Measurements from ENCODE around the gene OPA1. TPM values are rescaled to one million over a fixed set of nuclear protein-coding genes. Genes with fewer than 3 reads are reported as not detected.

OPA1 gene
- total RNA-seq, 3 donors from 2014 or later = 65.7 to 79.7 (median 72.8) TPM

DNA sequence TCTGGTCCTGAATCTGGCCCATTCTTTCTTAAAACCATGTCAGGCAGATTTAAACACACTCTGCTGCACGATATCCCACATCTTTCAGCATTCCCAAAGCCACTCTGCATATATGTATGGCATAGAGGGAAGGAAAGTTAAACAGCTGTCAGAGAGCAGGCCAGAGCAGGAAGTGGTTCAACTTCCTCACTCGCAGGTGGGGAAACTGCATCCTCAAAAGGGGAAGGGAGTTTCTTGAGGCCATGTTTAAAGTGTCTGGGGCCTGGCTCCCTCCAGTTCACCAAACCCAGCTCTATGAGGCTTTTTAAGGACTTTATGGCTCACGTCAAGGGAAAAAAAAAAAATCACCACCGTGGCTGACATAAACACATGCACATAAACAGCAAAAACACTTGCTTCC lies 123.1 kb downstream of the OPA1 start:
- peaks cover 8% of the 10 kb centered on the region for H3K4me1 Mint-ChIP-seq (ENCODE audit: low read depth)
- DNase-seq = no peak
- H3K9me3 Mint-ChIP-seq = peaks cover 7% of the 10 kb centered on the region
- no peaks in the 10 kb centered on the region for H3K27me3 Mint-ChIP-seq (ENCODE audit: low read depth)
- peaks cover 7% of the 10 kb centered on the region for H3K36me3 Mint-ChIP-seq (ENCODE audit: insufficient read depth)
- H3K4me3 Mint-ChIP-seq = no peak overlapping the region
- ATAC-seq = no peak

- Mint-ChIP-seq H3K4me3 (no peak overlapping the region), H3K4me1 (ENCODE audit: low read depth) (peaks cover 8% of the 10 kb centered on the region), H3K36me3 (ENCODE audit: insufficient read depth) (no peaks in the 10 kb centered on the region), H3K9me3 (no peaks in the 10 kb centered on the region), H3K27me3 (ENCODE audit: low read depth) (peaks cover 2% of the 10 kb centered on the region)
- DNase-seq (no peak), ATAC-seq (no peak)
Observed at GRCh38 chr3:193719735-193720134, 126.7 kb downstream of the OPA1 start.

- Mint-ChIP-seq H3K4me3 (no peak overlapping the region), H3K9me3 (no peaks in the 10 kb centered on the region), H3K36me3 (ENCODE audit: insufficient read depth) (no peaks in the 10 kb centered on the region), H3K27me3 (ENCODE audit: low read depth) (peaks cover 2% of the 10 kb centered on the region), H3K4me1 (ENCODE audit: low read depth) (peaks cover 8% of the 10 kb centered on the region)
- DNase-seq = no peak
- ATAC-seq = no peak
Observed at GRCh38 chr3:193720169-193720568, 127.2 kb downstream of the OPA1 start.

- DNase-seq (no peak), ATAC-seq (no peak)
- Mint-ChIP-seq H3K9me3 (no peaks in the 10 kb centered on the region), H3K36me3 (ENCODE audit: insufficient read depth) (no peaks in the 10 kb centered on the region), H3K4me1 (ENCODE audit: low read depth) (no peaks in the 10 kb centered on the region), H3K27me3 (ENCODE audit: low read depth) (peaks cover 2% of the 10 kb centered on the region), H3K4me3 (no peak overlapping the region)
Observed at GRCh38 chr3:193722566-193722965, 129.6 kb downstream of the OPA1 start.

GRCh38 chr3:193727089-193727488 lies 134.1 kb downstream of the OPA1 start:
- DNase-seq (no peak), ATAC-seq (no peak)
- Mint-ChIP-seq H3K4me3 (no peak overlapping the region), H3K36me3 (ENCODE audit: insufficient read depth) (no peaks in the 10 kb centered on the region), H3K9me3 (no peaks in the 10 kb centered on the region), H3K4me1 (ENCODE audit: low read depth) (no peaks in the 10 kb centered on the region), H3K27me3 (ENCODE audit: low read depth) (peaks cover 2% of the 10 kb centered on the region)

DNA sequence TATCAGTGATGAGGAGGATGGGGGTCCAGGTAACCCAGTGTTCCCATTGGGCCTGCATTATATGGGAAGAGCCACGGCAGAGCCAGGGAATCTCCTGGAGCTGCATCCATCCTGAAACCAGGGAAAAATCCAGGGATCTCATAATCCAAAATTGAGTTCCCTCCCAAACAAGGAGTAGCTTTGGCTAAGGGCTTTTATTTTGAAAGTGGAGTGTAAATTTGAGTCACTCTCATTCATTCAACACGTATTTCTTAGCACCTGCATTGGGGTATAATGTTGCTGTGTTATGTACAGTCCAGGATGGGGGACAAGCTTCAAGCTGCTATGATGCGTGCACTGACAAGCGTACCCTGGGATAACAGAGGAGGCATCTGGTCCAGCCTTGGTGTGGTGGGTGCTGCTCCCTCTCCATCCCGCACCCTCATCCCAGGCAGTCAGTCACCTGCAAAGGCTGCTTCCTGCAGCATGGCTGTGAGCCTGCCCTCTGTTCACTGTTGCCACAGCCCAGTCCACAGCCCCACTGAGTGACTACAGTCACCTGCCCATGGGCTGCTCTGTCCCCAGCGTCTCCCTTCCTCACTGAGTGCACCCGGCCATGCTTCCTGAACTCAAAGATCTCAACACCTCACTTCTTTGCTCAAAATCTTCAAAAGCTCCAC lies 135.6 kb downstream of the OPA1 start:
- H3K4me1 Mint-ChIP-seq (ENCODE audit: low read depth) = no peaks in the 10 kb centered on the region
- DNase-seq (no peak), ATAC-seq (no peak)
- H3K27me3 Mint-ChIP-seq (ENCODE audit: low read depth) = no peaks in the 10 kb centered on the region
- H3K36me3 Mint-ChIP-seq (ENCODE audit: insufficient read depth) = no peaks in the 10 kb centered on the region
- H3K4me3 Mint-ChIP-seq = no peak overlapping the region
- H3K9me3 Mint-ChIP-seq = no peaks in the 10 kb centered on the region

DNA sequence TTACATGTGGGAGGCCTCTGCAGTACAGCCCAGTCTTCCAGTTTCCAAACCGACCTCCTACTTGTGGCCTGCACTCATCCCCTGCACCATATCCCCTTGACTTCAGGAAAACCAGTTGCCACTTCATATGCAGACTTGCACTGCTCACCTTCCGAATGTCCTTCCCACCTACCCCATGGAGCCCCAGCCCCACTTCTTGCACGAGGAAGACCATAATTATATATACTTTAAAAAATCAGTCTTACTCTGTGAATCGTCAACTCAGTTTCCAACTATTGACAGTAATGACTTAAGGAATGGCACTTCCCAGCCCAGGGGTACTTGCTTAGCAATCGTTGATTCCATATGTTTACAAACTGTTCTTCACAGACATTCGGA lies 136.1 kb downstream of the OPA1 start:
- Mint-ChIP-seq H3K9me3 (no peaks in the 10 kb centered on the region), H3K36me3 (ENCODE audit: insufficient read depth) (no peaks in the 10 kb centered on the region), H3K4me3 (no peak overlapping the region), H3K4me1 (ENCODE audit: low read depth) (no peaks in the 10 kb centered on the region), H3K27me3 (ENCODE audit: low read depth) (no peaks in the 10 kb centered on the region)
- DNase-seq (no peak), ATAC-seq (no peak)

DNA sequence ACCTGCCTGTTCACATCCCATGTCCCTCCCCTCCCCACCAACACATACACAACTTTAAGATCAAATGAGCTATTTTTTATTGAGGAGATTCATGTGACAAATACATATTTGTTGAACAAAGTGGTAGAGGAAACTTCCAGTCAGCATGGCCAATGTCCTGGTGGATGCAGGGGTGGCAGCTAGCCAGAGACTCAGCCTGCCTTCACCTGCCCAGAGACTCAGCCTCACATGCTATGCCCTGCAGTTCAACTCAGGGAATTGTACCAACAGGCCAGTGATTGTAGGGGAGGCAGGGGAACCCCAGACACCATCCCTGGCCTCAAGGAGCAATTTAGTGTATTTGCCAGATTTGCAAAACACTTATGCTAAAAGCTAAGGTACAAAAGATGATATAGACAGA lies 136.6 kb downstream of the OPA1 start:
- H3K4me1 Mint-ChIP-seq (ENCODE audit: low read depth) = no peaks in the 10 kb centered on the region
- ATAC-seq (no peak), DNase-seq (no peak)
- no peaks in the 10 kb centered on the region for H3K36me3 Mint-ChIP-seq (ENCODE audit: insufficient read depth)
- H3K4me3 Mint-ChIP-seq = no peak overlapping the region
- H3K27me3 Mint-ChIP-seq (ENCODE audit: low read depth) = no peaks in the 10 kb centered on the region
- H3K9me3 Mint-ChIP-seq = no peaks in the 10 kb centered on the region

GRCh38 chr3:193730511-193730910 lies 137.5 kb downstream of the OPA1 start:
- H3K27me3 Mint-ChIP-seq (ENCODE audit: low read depth) = no peaks in the 10 kb centered on the region

DNA sequence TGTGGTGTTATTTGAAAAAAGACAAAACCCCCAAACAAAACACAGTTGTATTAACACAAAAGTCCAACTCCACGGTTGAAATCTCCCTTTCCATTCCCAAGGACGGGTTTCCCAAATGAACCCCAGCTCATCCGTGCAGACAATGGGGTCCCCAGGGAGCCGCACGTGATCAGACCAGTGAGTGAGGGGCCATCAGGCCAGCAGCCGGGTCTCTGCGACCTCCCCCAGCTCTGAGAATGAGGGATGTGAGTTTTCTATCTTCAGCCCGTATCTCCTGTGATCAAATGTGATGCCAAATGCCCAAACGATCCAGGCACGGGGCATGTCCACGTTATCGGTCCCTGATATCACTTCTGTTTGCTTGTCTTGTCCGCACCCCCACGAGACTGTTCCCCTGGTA lies 138.0 kb downstream of the OPA1 start:
- DNase-seq (no peak), ATAC-seq (no peak)
- H3K27me3 Mint-ChIP-seq (ENCODE audit: low read depth) = no peaks in the 10 kb centered on the region
- no peaks in the 10 kb centered on the region for H3K9me3 Mint-ChIP-seq
- H3K4me3 Mint-ChIP-seq = no peak overlapping the region
- H3K4me1 Mint-ChIP-seq (ENCODE audit: low read depth) = no peaks in the 10 kb centered on the region
- H3K36me3 Mint-ChIP-seq (ENCODE audit: insufficient read depth) = no peaks in the 10 kb centered on the region

More at GRCh38 chr3:193730511-193730910, 137.5 kb downstream of the OPA1 start:
- Mint-ChIP-seq H3K9me3 (no peaks in the 10 kb centered on the region), H3K4me1 (ENCODE audit: low read depth) (no peaks in the 10 kb centered on the region), H3K4me3 (no peak overlapping the region), H3K36me3 (ENCODE audit: insufficient read depth) (no peaks in the 10 kb centered on the region)
- DNase-seq (no peak), ATAC-seq (no peak)

DNA sequence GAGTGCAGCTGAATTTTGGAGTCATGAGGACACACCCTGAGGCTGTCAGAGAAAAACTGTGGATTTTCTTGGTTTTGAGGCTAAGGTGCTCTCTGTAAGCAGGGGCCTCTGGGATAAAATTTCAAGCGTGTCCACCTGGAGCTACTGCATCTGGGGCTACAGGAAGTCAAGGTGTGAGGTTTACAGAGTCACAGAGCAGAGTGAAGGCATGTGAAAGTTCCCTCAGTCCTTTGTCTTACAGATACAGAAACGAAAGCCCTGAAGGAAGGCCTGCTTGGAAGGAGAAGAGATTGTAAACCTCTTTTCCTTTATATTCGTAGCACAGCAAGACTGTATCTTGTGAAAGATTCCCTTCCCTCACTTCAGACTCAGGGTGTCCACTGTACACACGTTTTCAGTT lies 138.6 kb downstream of the OPA1 start:
- Mint-ChIP-seq H3K36me3 (ENCODE audit: insufficient read depth) (no peaks in the 10 kb centered on the region), H3K9me3 (no peaks in the 10 kb centered on the region), H3K4me3 (no peak overlapping the region), H3K4me1 (ENCODE audit: low read depth) (no peaks in the 10 kb centered on the region), H3K27me3 (ENCODE audit: low read depth) (no peaks in the 10 kb centered on the region)
- DNase-seq (no peak), ATAC-seq (no peak)

DNA sequence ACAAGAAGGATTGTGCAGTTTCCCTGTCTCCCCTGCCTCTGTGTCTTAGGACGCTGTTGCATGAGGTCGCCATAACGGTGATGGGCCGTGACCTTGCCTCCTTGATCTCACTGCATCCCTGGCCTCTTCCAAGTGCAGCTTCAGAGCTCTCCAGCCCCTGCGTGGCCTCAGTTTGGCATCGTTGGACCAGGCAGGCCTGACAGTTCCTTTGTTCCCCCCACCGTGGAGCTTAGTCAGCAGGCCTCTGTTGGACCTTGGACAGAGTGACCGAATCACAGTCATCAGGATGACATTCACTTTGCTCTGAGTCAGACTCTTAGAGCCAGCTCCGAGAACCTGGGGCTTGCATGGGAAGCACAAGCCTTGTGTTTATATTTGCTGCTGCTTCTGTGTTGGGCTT lies 139.4 kb downstream of the OPA1 start:
- no peak overlapping the region for H3K4me3 Mint-ChIP-seq
- no peaks in the 10 kb centered on the region for H3K36me3 Mint-ChIP-seq (ENCODE audit: insufficient read depth)
- H3K4me1 Mint-ChIP-seq (ENCODE audit: low read depth) = no peaks in the 10 kb centered on the region
- DNase-seq (no peak), ATAC-seq (no peak)
- H3K9me3 Mint-ChIP-seq = no peaks in the 10 kb centered on the region
- H3K27me3 Mint-ChIP-seq (ENCODE audit: low read depth) = no peaks in the 10 kb centered on the region

- H3K27me3 Mint-ChIP-seq (ENCODE audit: low read depth) = no peaks in the 10 kb centered on the region
- no peak for DNase-seq
- no peaks in the 10 kb centered on the region for H3K4me1 Mint-ChIP-seq (ENCODE audit: low read depth)
- H3K4me3 Mint-ChIP-seq = no peak overlapping the region
- no peaks in the 10 kb centered on the region for H3K36me3 Mint-ChIP-seq (ENCODE audit: insufficient read depth)
- ATAC-seq = no peak
- no peaks in the 10 kb centered on the region for H3K9me3 Mint-ChIP-seq
Observed at GRCh38 chr3:193732827-193733226, 139.8 kb downstream of the OPA1 start.

- Mint-ChIP-seq H3K4me1 (ENCODE audit: low read depth) (no peaks in the 10 kb centered on the region), H3K4me3 (no peak overlapping the region), H3K27me3 (ENCODE audit: low read depth) (no peaks in the 10 kb centered on the region), H3K36me3 (ENCODE audit: insufficient read depth) (no peaks in the 10 kb centered on the region), H3K9me3 (no peaks in the 10 kb centered on the region)
- ATAC-seq = no peak
- no peak for DNase-seq
Observed at GRCh38 chr3:193734737-193735366, 141.8 kb downstream of the OPA1 start.

- H3K27me3 Mint-ChIP-seq (ENCODE audit: low read depth) = no peaks in the 10 kb centered on the region
Observed at GRCh38 chr3:193735850-193736249, 142.8 kb downstream of the OPA1 start.

More at GRCh38 chr3:193735850-193736249, 142.8 kb downstream of the OPA1 start:
- DNase-seq = no peak
- no peaks in the 10 kb centered on the region for H3K36me3 Mint-ChIP-seq (ENCODE audit: insufficient read depth)
- H3K4me3 Mint-ChIP-seq = no peak overlapping the region
- H3K4me1 Mint-ChIP-seq (ENCODE audit: low read depth) = no peaks in the 10 kb centered on the region
- no peak for ATAC-seq
- no peaks in the 10 kb centered on the region for H3K9me3 Mint-ChIP-seq

Data from activated T-cell treated with anti-CD3 and anti-CD28 coated beads, Interleukin-2, amount 50 U/mL, for 4 hours (primary cell).